ENCODE measurements around the gene MCRS1.
"Not testable (repeated sequence)": the region's sequence is repeated elsewhere in the genome, so short reads cannot be mapped to it uniquely, and the experiment has no call there.

Gene MCRS1

DNA sequence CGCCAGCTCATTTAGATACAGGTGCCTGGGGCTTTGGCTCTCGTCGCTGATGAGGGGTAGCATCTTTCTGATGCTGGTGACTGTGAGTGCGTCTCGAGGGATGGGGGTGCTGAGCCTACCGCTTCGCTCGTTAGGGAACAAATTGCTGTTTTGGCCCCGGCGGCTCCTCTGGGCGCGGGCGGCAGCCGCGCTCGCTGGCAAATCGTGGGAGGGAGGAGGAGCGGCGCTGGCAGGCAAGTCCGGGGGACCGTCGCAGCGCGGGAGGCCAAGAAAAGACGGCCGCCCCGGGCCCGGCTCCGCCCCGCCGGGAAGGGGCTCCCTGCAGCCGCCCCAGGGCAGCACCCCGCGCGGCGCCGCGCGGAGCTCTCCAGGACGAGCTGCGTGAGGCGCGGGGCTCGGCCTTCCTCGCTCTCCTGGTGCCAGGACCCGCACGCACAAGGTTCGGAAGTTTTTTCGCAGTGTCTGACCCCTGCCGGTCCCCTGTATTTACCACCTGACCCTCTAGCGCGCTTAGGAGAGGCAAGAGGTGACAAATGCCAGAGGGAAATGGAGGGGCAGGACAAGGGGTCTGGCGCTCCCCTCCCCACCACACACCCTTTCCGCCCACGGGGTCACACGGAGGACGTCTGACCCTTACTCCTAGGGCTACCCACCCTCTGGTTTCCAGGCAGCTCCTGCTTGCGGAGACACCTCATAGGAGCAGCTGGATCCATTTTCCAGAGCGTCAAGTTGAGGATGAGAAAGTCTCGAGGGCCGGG lies 30.0 kb downstream of the MCRS1 start:
- DNase-seq (ENCODE audit: low read depth, low spot score) = no peak
- Histone ChIP-seq H3K9ac (ENCODE audit: insufficient read length, low read depth) (peak overlapping the region; percentile 64), H3K27me3 (ENCODE audit: insufficient read depth, insufficient read length) (peaks cover 61% of the 10 kb centered on the region)

GRCh38 chr12:49537231-49537751 lies 30.7 kb downstream of the MCRS1 start:
- TF ChIP-seq YY1 (IDR thresholded peaks at IDR 0.05; ENCODE audit: insufficient read depth, insufficient read length) = no peak
- TF ChIP-seq ZNF274 (IDR thresholded peaks at IDR 0.05; ENCODE audit: low read depth, low read length) = no peak
- TF ChIP-seq SUZ12 (IDR thresholded peaks at IDR 0.05; ENCODE audit: extremely low read depth, insufficient read depth, insufficient read length) = no peak
- H3K9ac ChIP-seq (ENCODE audit: insufficient read length, low read depth) = peak overlapping the region; percentile 61
- H3K36me3 ChIP-seq (ENCODE audit: insufficient read depth, insufficient read length, low read length) = no peaks in the 10 kb centered on the region
- H3K4me1 ChIP-seq (ENCODE audit: insufficient read depth, insufficient read length) = peaks cover 17% of the 10 kb centered on the region
- no peaks in the 10 kb centered on the region for H3K9me3 ChIP-seq (ENCODE audit: insufficient read depth, low read length)
- H3K4me3 ChIP-seq (ENCODE audit: insufficient read length, low read depth) = peak overlapping the region; percentile 51
- no peak for DNase-seq (ENCODE audit: low read depth, low spot score)
- H3K27me3 ChIP-seq (ENCODE audit: insufficient read depth, insufficient read length) = peaks cover 61% of the 10 kb centered on the region

More for the DNA sequence above, 30.0 kb downstream of the MCRS1 start:
- Histone ChIP-seq H3K36me3 (ENCODE audit: insufficient read depth, insufficient read length, low read length) (no peaks in the 10 kb centered on the region), H3K9me3 (ENCODE audit: insufficient read depth, low read length) (no peaks in the 10 kb centered on the region), H3K4me3 (ENCODE audit: insufficient read length, low read depth) (peak overlapping the region; percentile 51), H3K4me1 (ENCODE audit: insufficient read depth, insufficient read length) (peaks cover 17% of the 10 kb centered on the region)
- TF ChIP-seq SUZ12 (IDR thresholded peaks at IDR 0.05; ENCODE audit: extremely low read depth, insufficient read depth, insufficient read length) = peak; percentile 75
- no peak for TF ChIP-seq YY1 (IDR thresholded peaks at IDR 0.05; ENCODE audit: insufficient read depth, insufficient read length)
- no peak for TF ChIP-seq ZNF274 (IDR thresholded peaks at IDR 0.05; ENCODE audit: low read depth, low read length)

- TF ChIP-seq YY1 (IDR thresholded peaks at IDR 0.05; ENCODE audit: insufficient read depth, insufficient read length) = no peak
- TF ChIP-seq SUZ12 (IDR thresholded peaks at IDR 0.05; ENCODE audit: extremely low read depth, insufficient read depth, insufficient read length) = no peak
- TF ChIP-seq ZNF274 (IDR thresholded peaks at IDR 0.05; ENCODE audit: low read depth, low read length) = no peak
- Histone ChIP-seq H3K4me1 (ENCODE audit: insufficient read depth, insufficient read length) (peaks cover 17% of the 10 kb centered on the region), H3K36me3 (ENCODE audit: insufficient read depth, insufficient read length, low read length) (no peaks in the 10 kb centered on the region), H3K9me3 (ENCODE audit: insufficient read depth, low read length) (no peaks in the 10 kb centered on the region), H3K9ac (ENCODE audit: insufficient read length, low read depth) (no peak overlapping the region), H3K27me3 (ENCODE audit: insufficient read depth, insufficient read length) (peaks cover 61% of the 10 kb centered on the region), H3K4me3 (ENCODE audit: insufficient read length, low read depth) (no peak overlapping the region)
- no peak for DNase-seq (ENCODE audit: low read depth, low spot score)
These were observed 31.3 kb downstream of the MCRS1 start for GRCh38 chr12:49536526-49537071.

- Histone ChIP-seq H3K36me3 (ENCODE audit: insufficient read depth, insufficient read length, low read length) (no peaks in the 10 kb centered on the region), H3K27me3 (ENCODE audit: insufficient read depth, insufficient read length) (peaks cover 60% of the 10 kb centered on the region), H3K9ac (ENCODE audit: insufficient read length, low read depth) (no peak overlapping the region), H3K4me3 (ENCODE audit: insufficient read length, low read depth) (no peak overlapping the region), H3K9me3 (ENCODE audit: insufficient read depth, low read length) (no peaks in the 10 kb centered on the region), H3K4me1 (ENCODE audit: insufficient read depth, insufficient read length) (peaks cover 14% of the 10 kb centered on the region)
- TF ChIP-seq ZNF274 (IDR thresholded peaks at IDR 0.05; ENCODE audit: low read depth, low read length) = no peak
- TF ChIP-seq SUZ12 (IDR thresholded peaks at IDR 0.05; ENCODE audit: extremely low read depth, insufficient read depth, insufficient read length) = no peak
- TF ChIP-seq YY1 (IDR thresholded peaks at IDR 0.05; ENCODE audit: insufficient read depth, insufficient read length) = no peak
- no peak for DNase-seq (ENCODE audit: low read depth, low spot score)
These were observed 31.9 kb downstream of the MCRS1 start for GRCh38 chr12:49535921-49536525.

DNA sequence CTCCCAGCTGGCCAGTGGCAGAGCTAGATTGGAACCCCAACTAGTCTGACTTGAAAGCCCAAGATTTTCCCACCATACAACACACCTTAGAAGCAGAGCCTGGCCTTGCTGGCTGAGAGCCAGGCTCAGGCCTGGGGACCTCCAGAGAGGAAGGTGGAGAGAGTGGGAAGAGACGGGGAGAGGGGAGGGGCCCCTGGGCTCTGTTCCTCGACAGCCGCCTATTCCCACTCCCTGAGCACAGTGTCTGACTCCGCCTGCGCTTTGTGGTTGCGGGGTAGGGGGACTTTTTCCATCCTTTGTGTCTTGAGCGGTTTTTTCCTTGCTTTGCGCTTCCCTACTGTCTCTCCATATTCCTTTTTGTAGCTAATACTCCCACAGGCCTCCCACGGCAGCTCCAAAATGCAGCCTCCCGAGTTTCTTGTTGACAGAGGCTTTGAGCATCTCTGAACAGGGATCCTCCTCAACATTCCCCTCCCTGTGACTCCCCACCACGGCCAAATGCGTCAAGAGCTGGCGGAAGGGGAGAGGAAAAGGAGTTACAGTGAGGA lies 33.1 kb downstream of the MCRS1 start:
- Histone ChIP-seq H3K9me3 (ENCODE audit: insufficient read depth, low read length) (no peaks in the 10 kb centered on the region), H3K9ac (ENCODE audit: insufficient read length, low read depth) (peak overlapping the region; percentile 17), H3K4me3 (ENCODE audit: insufficient read length, low read depth) (no peak overlapping the region), H3K27me3 (ENCODE audit: insufficient read depth, insufficient read length) (peaks cover 49% of the 10 kb centered on the region), H3K4me1 (ENCODE audit: insufficient read depth, insufficient read length) (peaks cover 4% of the 10 kb centered on the region), H3K36me3 (ENCODE audit: insufficient read depth, insufficient read length, low read length) (no peaks in the 10 kb centered on the region)
- no peak for TF ChIP-seq SUZ12 (IDR thresholded peaks at IDR 0.05; ENCODE audit: extremely low read depth, insufficient read depth, insufficient read length)
- TF ChIP-seq YY1 (IDR thresholded peaks at IDR 0.05; ENCODE audit: insufficient read depth, insufficient read length) = no peak
- TF ChIP-seq ZNF274 (IDR thresholded peaks at IDR 0.05; ENCODE audit: low read depth, low read length) = no peak
- DNase-seq (ENCODE audit: low read depth, low spot score) = no peak

DNA sequence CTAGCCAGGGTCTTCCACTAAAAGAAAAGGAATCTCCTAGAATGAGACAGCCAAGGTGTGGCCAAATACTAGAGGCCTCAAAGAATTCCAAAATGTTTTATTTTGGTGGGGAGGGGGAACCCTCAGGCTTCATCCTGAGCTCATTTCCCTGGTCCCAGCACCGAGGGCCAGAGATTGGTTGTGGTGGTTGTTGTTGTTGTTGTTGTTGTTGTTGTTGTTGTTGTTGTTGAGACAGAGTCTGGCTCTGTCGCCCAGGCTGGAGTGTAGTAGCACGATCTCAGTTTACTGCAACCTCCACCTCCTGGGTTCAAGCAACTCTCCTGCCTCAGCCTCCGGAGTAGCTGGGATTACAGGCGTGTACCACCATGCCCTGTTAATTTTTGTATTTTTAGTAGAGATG lies 33.8 kb downstream of the MCRS1 start:
- H3K36me3 ChIP-seq (ENCODE audit: insufficient read depth, insufficient read length, low read length); H3K4me3 ChIP-seq (ENCODE audit: insufficient read length, low read depth); DNase-seq (ENCODE audit: low read depth, low spot score); H3K9me3 ChIP-seq (ENCODE audit: insufficient read depth, low read length); H3K4me1 ChIP-seq (ENCODE audit: insufficient read depth, insufficient read length); H3K9ac ChIP-seq (ENCODE audit: insufficient read length, low read depth): not testable (repeated sequence)
- peaks cover 42% of the 10 kb centered on the region for H3K27me3 ChIP-seq (ENCODE audit: insufficient read depth, insufficient read length)

GRCh38 chr12:49533331-49533730 lies 34.6 kb downstream of the MCRS1 start:
- TF ChIP-seq ZNF274 (IDR thresholded peaks at IDR 0.05; ENCODE audit: low read depth, low read length) (no peak), YY1 (IDR thresholded peaks at IDR 0.05; ENCODE audit: insufficient read depth, insufficient read length) (no peak), SUZ12 (IDR thresholded peaks at IDR 0.05; ENCODE audit: extremely low read depth, insufficient read depth, insufficient read length) (no peak)
- Histone ChIP-seq H3K4me3 (ENCODE audit: insufficient read length, low read depth) (no peak overlapping the region), H3K4me1 (ENCODE audit: insufficient read depth, insufficient read length) (no peaks in the 10 kb centered on the region), H3K36me3 (ENCODE audit: insufficient read depth, insufficient read length, low read length) (no peaks in the 10 kb centered on the region), H3K9ac (ENCODE audit: insufficient read length, low read depth) (no peak overlapping the region), H3K27me3 (ENCODE audit: insufficient read depth, insufficient read length) (peaks cover 35% of the 10 kb centered on the region), H3K9me3 (ENCODE audit: insufficient read depth, low read length) (no peaks in the 10 kb centered on the region)
- no peak for DNase-seq (ENCODE audit: low read depth, low spot score)

All from NT2/D1 (cell line).